PC-3 (cell line): ENCODE measurements around the gene GDNF.

Experiments
- EZH2 ChIP-seq: fragments of 300-600 bp; sonication (generic); IDR thresholded peaks from one replicate; pipeline ENCODE4 v1.6.1; 2017; ENCODE audit warnings: antibody characterized with exemption, mild to moderate bottlenecking, low read length; ENCODE audit not compliant: unreplicated experiment
- TF ChIP-seq, protein P1 (sequence below): fragments of 300-600 bp; sonication (generic); conservative IDR thresholded peaks from 2 replicates; pipeline ENCODE4 v1.5.1; 2017; ENCODE audit warnings: antibody characterized with exemption, low read depth, mild to moderate bottlenecking, low read length

GRCh38 chr5:37791321-37791720 is 48.5 kb downstream of the GDNF start:
- no peak for TF ChIP-seq EZH2
- TF ChIP-seq, protein P1, sequence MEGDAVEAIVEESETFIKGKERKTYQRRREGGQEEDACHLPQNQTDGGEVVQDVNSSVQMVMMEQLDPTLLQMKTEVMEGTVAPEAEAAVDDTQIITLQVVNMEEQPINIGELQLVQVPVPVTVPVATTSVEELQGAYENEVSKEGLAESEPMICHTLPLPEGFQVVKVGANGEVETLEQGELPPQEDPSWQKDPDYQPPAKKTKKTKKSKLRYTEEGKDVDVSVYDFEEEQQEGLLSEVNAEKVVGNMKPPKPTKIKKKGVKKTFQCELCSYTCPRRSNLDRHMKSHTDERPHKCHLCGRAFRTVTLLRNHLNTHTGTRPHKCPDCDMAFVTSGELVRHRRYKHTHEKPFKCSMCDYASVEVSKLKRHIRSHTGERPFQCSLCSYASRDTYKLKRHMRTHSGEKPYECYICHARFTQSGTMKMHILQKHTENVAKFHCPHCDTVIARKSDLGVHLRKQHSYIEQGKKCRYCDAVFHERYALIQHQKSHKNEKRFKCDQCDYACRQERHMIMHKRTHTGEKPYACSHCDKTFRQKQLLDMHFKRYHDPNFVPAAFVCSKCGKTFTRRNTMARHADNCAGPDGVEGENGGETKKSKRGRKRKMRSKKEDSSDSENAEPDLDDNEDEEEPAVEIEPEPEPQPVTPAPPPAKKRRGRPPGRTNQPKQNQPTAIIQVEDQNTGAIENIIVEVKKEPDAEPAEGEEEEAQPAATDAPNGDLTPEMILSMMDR, result no peak
